22Rv1 (cell line): ENCODE results near the gene DYNLT2B.

ENCODE experiments used
- H3K27ac ChIP-seq: fragments of 450-650 bp; 2 replicates; pipeline ENCODE4 v1.5.1; 2017
- CTCF ChIP-seq: fragments of 450-650 bp; IDR thresholded peaks from 2 replicates; pipeline ENCODE4 v1.5.1; 2017; ENCODE audit warnings: mild to moderate bottlenecking
- ZFX ChIP-seq: fragments of 450-650 bp; IDR thresholded peaks from 2 replicates; pipeline ENCODE4 v1.6.1; 2017; ENCODE audit warnings: antibody characterized with exemption, borderline replicate concordance

The DYNLT2B gene

GRCh38 chr3:196339044-196339443 lies 21.0 kb upstream of the DYNLT2B start:
- H3K27ac ChIP-seq: no peak overlapping the region
- TF ChIP-seq ZFX (no peak), CTCF (no peak)

- no peak overlapping the region for H3K27ac ChIP-seq
- no peak for TF ChIP-seq CTCF
- TF ChIP-seq ZFX: no peak
Measured at GRCh38 chr3:196336319-196337145, 18.5 kb upstream of the DYNLT2B start.

GRCh38 chr3:196335503-196335948 lies 17.5 kb upstream of the DYNLT2B start:
- H3K27ac ChIP-seq: no peak overlapping the region
- TF ChIP-seq ZFX (no peak), CTCF (no peak)

- H3K27ac ChIP-seq: no peak overlapping the region
- TF ChIP-seq ZFX (no peak), CTCF (no peak)
Measured at GRCh38 chr3:196334982-196335381, 16.9 kb upstream of the DYNLT2B start.

- no peak for TF ChIP-seq CTCF
Measured at GRCh38 chr3:196332168-196332567, 14.1 kb upstream of the DYNLT2B start.

GRCh38 chr3:196327405-196327804 lies 9.4 kb upstream of the DYNLT2B start:
- TF ChIP-seq CTCF: no peak
- TF ChIP-seq ZFX: no peak
- H3K27ac ChIP-seq: no peak overlapping the region

More at GRCh38 chr3:196332168-196332567, 14.1 kb upstream of the DYNLT2B start:
- no peak overlapping the region for H3K27ac ChIP-seq

GRCh38 chr3:196326936-196327335 lies 8.9 kb upstream of the DYNLT2B start:
- TF ChIP-seq CTCF: no peak
- no peak overlapping the region for H3K27ac ChIP-seq
